Jurkat, Clone E6-1 (cell line): ENCODE measurements around the gene BTLA.
"Not testable (repeated sequence)": the region's sequence is repeated elsewhere in the genome, so short reads cannot be mapped to it uniquely, and the experiment has no call there.

Experiments
- DNase-seq: peaks from one replicate; pipeline ENCODE4 v3.0.0-alpha.2; 2011; ENCODE audit warnings: low read depth, low spot score
- H3K4me3 ChIP-seq: 2 replicates; pipeline ENCODE4 v1.5.1; 2011; ENCODE audit warnings: mild to moderate bottlenecking, low read length, control low read depth, moderate library complexity

Gene BTLA

GRCh38 chr3:112494448-112494767 lies 4.9 kb downstream of the BTLA start:
- not testable (repeated sequence) for DNase-seq, H3K4me3 ChIP-seq

GRCh38 chr3:112492124-112492523 lies 7.1 kb downstream of the BTLA start:
- DNase-seq: no peak
- H3K4me3 ChIP-seq: no peak overlapping the region

GRCh38 chr3:112491373-112491772 lies 7.9 kb downstream of the BTLA start:
- DNase-seq: no peak

GRCh38 chr3:112489674-112490479 lies 9.4 kb downstream of the BTLA start:
- no peak overlapping the region for H3K4me3 ChIP-seq

More at GRCh38 chr3:112491373-112491772, 7.9 kb downstream of the BTLA start:
- no peak overlapping the region for H3K4me3 ChIP-seq

GRCh38 chr3:112486811-112487505 lies 12.3 kb downstream of the BTLA start:
- no peak overlapping the region for H3K4me3 ChIP-seq
- DNase-seq: no peak

More at GRCh38 chr3:112489674-112490479, 9.4 kb downstream of the BTLA start:
- no peak for DNase-seq

- DNase-seq: no peak
- H3K4me3 ChIP-seq: no peak overlapping the region
Measured at GRCh38 chr3:112484352-112484751, 14.9 kb downstream of the BTLA start.

- no peak for DNase-seq
- H3K4me3 ChIP-seq: no peak overlapping the region
Measured at GRCh38 chr3:112482675-112483074, 16.6 kb downstream of the BTLA start.

GRCh38 chr3:112481302-112481721 lies 18.0 kb downstream of the BTLA start:
- no peak overlapping the region for H3K4me3 ChIP-seq
- DNase-seq: no peak

- no peak overlapping the region for H3K4me3 ChIP-seq
- DNase-seq: no peak
Measured at GRCh38 chr3:112477891-112478290, 21.4 kb downstream of the BTLA start.

GRCh38 chr3:112476346-112476745 lies 22.9 kb downstream of the BTLA start:
- no peak for DNase-seq
- no peak overlapping the region for H3K4me3 ChIP-seq

- no peak overlapping the region for H3K4me3 ChIP-seq
- no peak for DNase-seq
Measured at GRCh38 chr3:112474796-112475195, 24.5 kb downstream of the BTLA start.

GRCh38 chr3:112472691-112473090 lies 26.6 kb downstream of the BTLA start:
- DNase-seq: peak; percentile 55
- H3K4me3 ChIP-seq: no peak overlapping the region

- no peak overlapping the region for H3K4me3 ChIP-seq
- DNase-seq: no peak
Measured at GRCh38 chr3:112471596-112472325, 27.5 kb downstream of the BTLA start.

- no peak overlapping the region for H3K4me3 ChIP-seq
- no peak for DNase-seq
Measured at GRCh38 chr3:112470788-112471187, 28.5 kb downstream of the BTLA start.

GRCh38 chr3:112469671-112470070 lies 29.6 kb downstream of the BTLA start:
- DNase-seq: no peak
- no peak overlapping the region for H3K4me3 ChIP-seq

GRCh38 chr3:112467539-112467938 lies 31.7 kb downstream of the BTLA start:
- no peak overlapping the region for H3K4me3 ChIP-seq
- no peak for DNase-seq

- no peak overlapping the region for H3K4me3 ChIP-seq
- no peak for DNase-seq
Measured at GRCh38 chr3:112466020-112466419, 33.3 kb downstream of the BTLA start.

- peak; percentile 40 for DNase-seq
- no peak overlapping the region for H3K4me3 ChIP-seq
Measured at GRCh38 chr3:112464264-112464663, 35.0 kb downstream of the BTLA start.

GRCh38 chr3:112463250-112463649 lies 36.0 kb downstream of the BTLA start:
- DNase-seq: no peak
- no peak overlapping the region for H3K4me3 ChIP-seq

GRCh38 chr3:112461787-112462186 lies 37.5 kb downstream of the BTLA start:
- not testable (repeated sequence) for DNase-seq

More at GRCh38 chr3:112461787-112462186, 37.5 kb downstream of the BTLA start:
- not testable (repeated sequence) for H3K4me3 ChIP-seq
